ENCODE data around the gene C3orf22. TPM values are rescaled to one million over a fixed set of nuclear protein-coding genes. Genes with fewer than 3 reads are reported as not detected.
"Not testable (repeated sequence)": the region's sequence is repeated elsewhere in the genome, so short reads cannot be mapped to it uniquely, and the experiment has no call there.

C3orf22 gene
- total and polyA plus RNA-seq, 7 donors: 0.12 TPM; not detected in 6

- 0 to 6% (median 0%) methylated on average over 1 of the region's 1 CpG for WGBS, 3 donors
- DNase-seq: no peak
- no peak for TF ChIP-seq CTCF (IDR thresholded peaks at IDR 0.05)
These were observed 40.4 kb upstream of the C3orf22 start for GRCh38 chr3:126599101-126599500.

GRCh38 chr3:126595479-126595878 is 36.7 kb upstream of the C3orf22 start:
- H3K36me3 ChIP-seq (ENCODE audit: insufficient read depth in 1 of 2, low read depth in 1 of 2); H3K27ac ChIP-seq; intact Hi-C loops (cut with DNase I); H3K4me3 ChIP-seq; ATAC-seq; H3K9me3 ChIP-seq; H3K27me3 ChIP-seq (ENCODE audit: insufficient read depth in 3 of 3, low read length in 2 of 3); DNase-seq; H3K4me1 ChIP-seq: not testable (repeated sequence)
- WGBS, 3 donors: 63 to 83% (median 67%) methylated on average over 4 of the region's 4 CpGs

More at GRCh38 chr3:126599101-126599500, 40.4 kb upstream of the C3orf22 start:
- Histone ChIP-seq H3K9me3 (no peaks in the 10 kb centered on the region), H3K36me3 (ENCODE audit: insufficient read depth in 1 of 2, low read depth in 1 of 2) (peaks cover 0 to 7% of the 10 kb centered on the region in 2 donors), H3K27me3 (ENCODE audit: insufficient read depth in 3 of 3, low read length in 2 of 3) (no peaks in the 10 kb centered on the region), H3K27ac (no peak overlapping the region), H3K4me1 (no peaks in the 10 kb centered on the region), H3K4me3 (no peak overlapping the region)
- ATAC-seq: no peak
- intact Hi-C loops (cut with DNase I): no loop called here

- H3K4me1 ChIP-seq; H3K27me3 ChIP-seq (ENCODE audit: insufficient read depth in 3 of 3, low read length in 2 of 3); H3K27ac ChIP-seq; H3K4me3 ChIP-seq; H3K9me3 ChIP-seq; intact Hi-C loops (cut with DNase I); DNase-seq; H3K36me3 ChIP-seq (ENCODE audit: insufficient read depth in 1 of 2, low read depth in 1 of 2); ATAC-seq: not testable (repeated sequence)
- WGBS, 3 donors: 70 to 77% (median 73%) methylated on average over 5 of the region's 5 CpGs
These were observed 32.8 kb upstream of the C3orf22 start for GRCh38 chr3:126591515-126591914.

- no peaks in the 10 kb centered on the region for H3K4me1 ChIP-seq
- no peak for TF ChIP-seq CTCF (IDR thresholded peaks at IDR 0.05)
- intact Hi-C loops (cut with DNase I): no loop called here
- no peaks in the 10 kb centered on the region for H3K27me3 ChIP-seq (ENCODE audit: insufficient read depth in 3 of 3, low read length in 2 of 3)
- no peak overlapping the region for H3K27ac ChIP-seq
- no peak overlapping the region for H3K4me3 ChIP-seq
- H3K9me3 ChIP-seq: peaks cover 6% of the 10 kb centered on the region
- WGBS, 3 donors: 58 to 72% (median 60%) methylated on average over 4 of the region's 4 CpGs
- ATAC-seq: no peak
- DNase-seq: no peak
- H3K36me3 ChIP-seq (ENCODE audit: insufficient read depth in 1 of 2, low read depth in 1 of 2): no peaks in the 10 kb centered on the region
These were observed 23.6 kb upstream of the C3orf22 start for GRCh38 chr3:126582311-126582710.

GRCh38 chr3:126581569-126581968 is 22.8 kb upstream of the C3orf22 start:
- Histone ChIP-seq H3K27ac (no peak overlapping the region), H3K36me3 (ENCODE audit: insufficient read depth in 1 of 2, low read depth in 1 of 2) (no peaks in the 10 kb centered on the region), H3K27me3 (ENCODE audit: insufficient read depth in 3 of 3, low read length in 2 of 3) (no peaks in the 10 kb centered on the region), H3K4me1 (no peaks in the 10 kb centered on the region), H3K4me3 (no peak overlapping the region), H3K9me3 (no peaks in the 10 kb centered on the region)
- intact Hi-C loops (cut with DNase I): no loop called here
- DNase-seq: no peak
- TF ChIP-seq CTCF (IDR thresholded peaks at IDR 0.05): no peak
- 79 to 84% (median 82%) methylated on average over 2 of the region's 2 CpGs for WGBS, 3 donors
- ATAC-seq: no peak

GRCh38 chr3:126580746-126581145 is 22.0 kb upstream of the C3orf22 start:
- intact Hi-C loops (cut with DNase I): no loop called here
- 80 to 91% (median 81%) methylated on average over 5 of the region's 5 CpGs for WGBS, 3 donors
- DNase-seq: no peak
- H3K4me1 ChIP-seq: no peaks in the 10 kb centered on the region
- H3K27ac ChIP-seq: no peak overlapping the region
- no peaks in the 10 kb centered on the region for H3K9me3 ChIP-seq
- no peak for TF ChIP-seq CTCF (IDR thresholded peaks at IDR 0.05)
- H3K27me3 ChIP-seq (ENCODE audit: insufficient read depth in 3 of 3, low read length in 2 of 3): no peaks in the 10 kb centered on the region
- no peak overlapping the region for H3K4me3 ChIP-seq
- ATAC-seq: no peak
- H3K36me3 ChIP-seq (ENCODE audit: insufficient read depth in 1 of 2, low read depth in 1 of 2): no peaks in the 10 kb centered on the region

All from psoas muscle (tissue), 8 donors.